HFF-Myc (cell line): ENCODE results near the gene LDHAL6A.

Source experiments
- DNase-seq: peaks from one replicate; pipeline ENCODE4 v3.0.0-alpha.2; 2011; ENCODE audit warnings: low read depth; ENCODE audit errors: extremely low read depth
- H3K4me3 ChIP-seq: replicated peaks from 2 replicates; pipeline ENCODE4 v1.5.1; 2011; ENCODE audit warnings: low read depth, mild to moderate bottlenecking, control low read depth, low read length
- CTCF ChIP-seq: IDR thresholded peaks from 2 replicates; pipeline ENCODE4 v1.5.1; 2012; ENCODE audit warnings: mild to moderate bottlenecking, low read depth, low read length, control low read depth; ENCODE audit errors: missing control alignments

The LDHAL6A gene

GRCh38 chr11:18485913-18486528 lies 30.4 kb downstream of the LDHAL6A start:
- no peak for DNase-seq
- no peak for TF ChIP-seq CTCF

GRCh38 chr11:18490319-18490718 lies 34.7 kb downstream of the LDHAL6A start:
- TF ChIP-seq CTCF, result no peak
- H3K4me3 ChIP-seq, result no peak overlapping the region
- DNase-seq, result no peak

More at GRCh38 chr11:18485913-18486528, 30.4 kb downstream of the LDHAL6A start:
- no peak overlapping the region for H3K4me3 ChIP-seq

GRCh38 chr11:18490736-18491485 lies 35.3 kb downstream of the LDHAL6A start:
- H3K4me3 ChIP-seq, result no peak overlapping the region
- no peak for TF ChIP-seq CTCF
- DNase-seq, result no peak

DNA sequence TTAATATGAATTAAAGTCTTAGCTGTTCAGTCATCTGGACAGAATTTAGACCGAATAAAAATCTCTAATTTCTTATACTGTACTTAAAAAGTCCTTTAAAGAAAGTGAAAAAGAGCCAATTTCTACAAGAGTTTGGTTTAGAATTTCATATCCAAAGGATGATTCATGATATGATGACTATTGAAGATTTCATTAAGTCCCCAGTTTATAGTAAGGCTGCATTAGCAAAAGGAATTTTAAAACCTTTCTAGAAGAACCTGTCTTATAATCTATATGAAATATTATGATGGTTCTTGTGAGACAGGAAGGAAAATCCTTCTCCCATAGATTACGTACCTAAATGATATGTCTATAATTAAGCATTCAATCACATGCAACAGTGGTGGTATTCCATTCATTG lies 36.3 kb downstream of the LDHAL6A start:
- no peak for DNase-seq
- no peak for TF ChIP-seq CTCF
- no peak overlapping the region for H3K4me3 ChIP-seq

GRCh38 chr11:18492888-18493287 lies 37.2 kb downstream of the LDHAL6A start:
- no peak for TF ChIP-seq CTCF
- H3K4me3 ChIP-seq, result no peak overlapping the region
- no peak for DNase-seq

DNA sequence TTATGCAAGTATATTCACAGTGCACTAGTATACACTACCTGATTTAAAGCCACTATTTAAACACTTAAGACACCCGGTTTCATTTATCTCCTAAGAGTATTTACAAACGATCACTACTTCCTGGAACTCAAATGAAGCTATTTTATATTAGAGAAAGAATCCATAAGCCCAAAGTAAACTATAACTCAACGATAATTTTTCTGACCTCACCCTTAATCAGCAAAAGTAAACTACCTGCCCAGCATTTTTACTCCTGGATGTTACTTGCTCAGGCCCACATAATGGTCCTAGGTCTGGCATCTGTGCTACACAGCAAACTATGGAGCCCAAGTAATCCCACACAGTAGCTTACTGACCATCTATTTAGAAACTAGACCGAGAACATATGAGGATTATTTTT lies 37.7 kb downstream of the LDHAL6A start:
- no peak overlapping the region for H3K4me3 ChIP-seq
- TF ChIP-seq CTCF, result no peak
- no peak for DNase-seq
